IMR-90 (cell line): ENCODE data around the gene IARS2. TPM values are rescaled to one million over a fixed set of nuclear protein-coding genes. Genes with fewer than 3 reads are reported as not detected.
"Not testable (repeated sequence)": the region's sequence is repeated elsewhere in the genome, so short reads cannot be mapped to it uniquely, and the experiment has no call there.

Source experiments
- ATAC-seq: fragments of 200-7000 bp; cut with Tn5 transposase; 2 replicates; pipeline ENCODE4 v1.9.1; 2020; ENCODE audit warnings: low read depth, mild to moderate bottlenecking, moderate library complexity
- BruUV-seq: library from RNA; stranded (reverse); fragments of 400-500 nt; replicated peaks from 2 replicates; lab custom pipeline; 2021; lab: Mats Ljungman, UMichigan
- CTCF ChIA-PET: fragments of 300-600 bp; formaldehyde crosslinking; extraction: SDS; loops from one replicate; lab custom pipeline; 2021; ENCODE audit warnings: antibody characterized with exemption; lab: Yijun Ruan, JAX
- POLR2A ChIA-PET: fragments of 300-600 bp; sonication (Branson Sonifier 250); formaldehyde crosslinking; loops from one replicate; lab custom pipeline; 2022; ENCODE audit warnings: antibody characterized with exemption; ENCODE audit not compliant: unreplicated experiment; lab: Charles Lee
- DNase-seq: peaks from one replicate; pipeline ENCODE4 v3.0.0; 2013
- H2AFZ ChIP-seq: replicated peaks from 2 replicates; pipeline ENCODE3; 2013; ENCODE audit warnings: low read length, mild to moderate bottlenecking; ENCODE audit not compliant: poor library complexity
- H2AK5ac ChIP-seq: 2 replicates; pipeline ENCODE4 v1.6.1; 2013; ENCODE audit warnings: low read depth, low read length, inconsistent platforms
- H2AK9ac ChIP-seq: replicated peaks from 2 replicates; pipeline ENCODE3; 2013; ENCODE audit warnings: mild to moderate bottlenecking, low read depth, low read length, moderate library complexity; ENCODE audit not compliant: poor library complexity
- H2BK120ac ChIP-seq: 2 replicates; pipeline ENCODE4 v1.6.1; 2013; ENCODE audit warnings: low read depth, low read length, inconsistent platforms
- H2BK15ac ChIP-seq: 3 replicates; pipeline ENCODE4 v1.6.1; 2013; ENCODE audit warnings: low read depth, low read length, inconsistent platforms
- H2BK20ac ChIP-seq: 2 replicates; pipeline ENCODE4 v1.6.1; 2013; ENCODE audit warnings: low read depth, mild to moderate bottlenecking, inconsistent platforms, low read length, moderate library complexity
- H2BK5ac ChIP-seq: 2 replicates; pipeline ENCODE4 v1.6.1; 2013; ENCODE audit warnings: mild to moderate bottlenecking, low read depth, low read length, inconsistent platforms; ENCODE audit not compliant: poor library complexity, severe bottlenecking
- H3K14ac ChIP-seq: replicated peaks from 2 replicates; pipeline ENCODE4 v1.6.1; 2013; ENCODE audit warnings: low read depth, low read length, inconsistent platforms
- H3K18ac ChIP-seq: 2 replicates; pipeline ENCODE4 v1.6.1; 2013; ENCODE audit warnings: low read depth, low read length, control low read depth
- H3K23ac ChIP-seq: 2 replicates; pipeline ENCODE4 v1.6.1; 2013; ENCODE audit warnings: low read depth, low read length, inconsistent platforms
- H3K27ac ChIP-seq: 2 replicates; pipeline ENCODE4 v1.5.1; 2013; ENCODE audit warnings: mild to moderate bottlenecking, control low read depth, low read length; ENCODE audit not compliant: insufficient read depth
- H3K27me3 ChIP-seq: 2 replicates; pipeline ENCODE4 v1.6.1; 2013; ENCODE audit warnings: low read length; ENCODE audit not compliant: control insufficient read depth, insufficient read depth
- H3K36me3 ChIP-seq: 2 replicates; pipeline ENCODE4 v1.6.1; 2013; ENCODE audit warnings: low read length, mixed read lengths; ENCODE audit not compliant: control insufficient read depth, insufficient read depth
- H3K4ac ChIP-seq: 2 replicates; pipeline ENCODE4 v1.6.1; 2013; ENCODE audit warnings: low read depth, low read length, inconsistent platforms
- H3K4me1 ChIP-seq: 2 replicates; pipeline ENCODE4 v1.6.1; 2013; ENCODE audit warnings: low read length, mixed read lengths; ENCODE audit not compliant: control insufficient read depth, insufficient read depth
- H3K4me2 ChIP-seq: 2 replicates; pipeline ENCODE4 v1.6.1; 2013; ENCODE audit warnings: low read depth, mild to moderate bottlenecking, control low read depth, low read length, moderate library complexity
- H3K4me3 ChIP-seq: 2 replicates; pipeline ENCODE4 v1.5.1; 2013; ENCODE audit warnings: low read depth, mild to moderate bottlenecking, control low read depth, low read length, moderate library complexity; ENCODE audit not compliant: insufficient read depth
- H3K56ac ChIP-seq: 2 replicates; pipeline ENCODE4 v1.6.1; 2013; ENCODE audit warnings: low read length, inconsistent platforms; ENCODE audit not compliant: insufficient read depth; ENCODE audit errors: extremely low read depth
- H3K79me1 ChIP-seq, 2 experiments: 2 replicates each; pipeline ENCODE4 v1.6.1; 2013; ENCODE audit warnings: low read length in 2 of 2, inconsistent platforms in 1 of 2, low read depth in 1 of 2
- H3K9ac ChIP-seq: 2 replicates; pipeline ENCODE4 v1.6.1; 2013; ENCODE audit warnings: low read depth, low read length, control low read depth
- H3K9me1 ChIP-seq: 2 replicates; pipeline ENCODE4 v1.6.1; 2013; ENCODE audit warnings: low read length, inconsistent platforms; ENCODE audit not compliant: insufficient read depth
- H3K9me3 ChIP-seq: 2 replicates; pipeline ENCODE4 v1.6.1; 2013; ENCODE audit warnings: low read length; ENCODE audit not compliant: control insufficient read depth, insufficient read depth
- H4K20me1 ChIP-seq: 2 replicates; pipeline ENCODE4 v1.6.1; 2013; ENCODE audit warnings: low read length, inconsistent platforms; ENCODE audit not compliant: insufficient read depth
- H4K5ac ChIP-seq: 2 replicates; pipeline ENCODE4 v1.6.1; 2013; ENCODE audit warnings: mild to moderate bottlenecking, low read depth, low read length, control low read depth
- H4K8ac ChIP-seq, 2 experiments: 2 replicates each; pipeline ENCODE4 v1.6.1; 2013; ENCODE audit warnings: low read depth in 2 of 2, low read length in 2 of 2, control low read depth in 1 of 2, inconsistent platforms in 1 of 2
- H4K91ac ChIP-seq: 2 replicates; pipeline ENCODE4 v1.6.1; 2013; ENCODE audit warnings: low read depth, low read length, inconsistent platforms; ENCODE audit not compliant: insufficient read depth
- CEBPB ChIP-seq: IDR thresholded peaks from 2 replicates; pipeline ENCODE4 v1.6.1; 2012; ENCODE audit warnings: low read depth, low read length, improper control_type of control experiment
- MAZ ChIP-seq: IDR thresholded peaks from 2 replicates; pipeline ENCODE4 v1.6.1; 2012; ENCODE audit warnings: low read depth, mild to moderate bottlenecking, low read length, improper control_type of control experiment, moderate library complexity, borderline replicate concordance
- MXI1 ChIP-seq: IDR thresholded peaks from 2 replicates; pipeline ENCODE4 v1.6.1; 2012; ENCODE audit warnings: low read depth, mild to moderate bottlenecking, low read length, moderate library complexity, borderline replicate concordance
- RFX5 ChIP-seq: IDR thresholded peaks from 2 replicates; pipeline ENCODE4 v1.8.0; 2012; ENCODE audit warnings: low read depth, mild to moderate bottlenecking, low read length, moderate library complexity
- WGBS, 2 experiments: methylation state at CpG; one replicate each; pipeline versions ENCODE4 v1.1.5 to v1.1.7; 2013; ENCODE audit warnings: missing lambda C conversion rate in 2 of 2; ENCODE audit not compliant: insufficient read length in 1 of 2; ENCODE audit errors: extremely low coverage in 2 of 2; 5-methylcytosine and 5-hydroxymethylcytosine counted together
- dilution Hi-C: fragments of 300-500 bp; cut with HindIII; formaldehyde crosslinking; loops from one replicate; pipeline ENCODE4 v1.14.3; 2018; ENCODE audit warnings: low sequenced_read_pairs; ENCODE audit not compliant: unreplicated experiment
- in situ Hi-C: fragments of 300-500 bp; cut with MboI; formaldehyde crosslinking; loops from 3 replicates; pipeline ENCODE4 v1.14.3; 2019; ENCODE audit warnings: low sequenced_read_pairs, inconsistent platforms, mixed read lengths
- intact Hi-C: fragments of 100-400 bp; cut with micrococcal nuclease; formaldehyde crosslinking; loops from 2 replicates; pipeline ENCODE4 v1.10.0; 2022
- polyA plus RNA-seq, 3 experiments: library from polyadenylated mRNA; depleted of rRNA; stranded (reverse); fragments of >200 nt; gene quantifications; 2 replicates each; pipeline ENCODE4 v1.2.3, GENCODE V29; 2012; ENCODE audit warnings: low replicate concordance in 1 of 3
- total RNA-seq: library from RNA; depleted of rRNA; stranded (reverse); fragments of >200 nt; gene quantifications from 2 replicates; pipeline ENCODE4 v1.2.3, GENCODE V29; 2012
- TF ChIP-seq, protein P1 (sequence below): fragments of 150-350 bp; IDR thresholded peaks from 2 replicates; pipeline ENCODE4 v1.6.1; 2016; ENCODE audit warnings: low read depth, mild to moderate bottlenecking, low read length, moderate library complexity, borderline replicate concordance
- TF ChIP-seq, protein P2 (sequence below): conservative IDR thresholded peaks from 2 replicates; pipeline ENCODE4 v1.5.1; 2012; ENCODE audit warnings: mild to moderate bottlenecking, low read depth, low read length, improper control_type of control experiment

The IARS2 gene
- total and polyA plus RNA-seq, 2 of the 4 experiments (the other 2 are of a cell fraction) = 34.8 to 77.4 TPM

DNA sequence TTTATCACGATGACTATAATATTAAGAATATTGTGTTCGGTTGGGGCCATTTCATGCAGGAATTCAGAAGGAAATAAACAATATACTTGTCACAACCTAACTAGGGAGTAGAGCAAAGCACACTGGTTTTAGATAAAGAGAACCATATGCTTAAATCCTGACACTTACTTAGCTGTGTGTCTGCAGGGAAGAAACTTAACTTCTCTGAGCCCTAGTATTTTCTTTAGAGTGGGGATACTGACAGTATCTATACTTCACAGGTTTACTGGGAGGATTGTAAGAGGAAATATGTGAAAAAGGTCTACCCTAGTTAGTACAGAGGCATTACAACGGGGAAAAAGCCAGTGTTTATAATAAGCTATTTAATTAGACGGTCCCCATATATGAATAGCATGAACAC is 72.9 kb downstream of the IARS2 start:
- Histone ChIP-seq H2BK15ac (no peak overlapping the region), H3K56ac (no peak overlapping the region), H3K79me1 (peaks cover 0 to 3% of the 10 kb centered on the region in 2 experiments; a peak in 1 of 4 replicates), H3K23ac (no peak overlapping the region), H4K5ac (no peak overlapping the region), H3K9me1 (no peaks in the 10 kb centered on the region), H3K4me2 (no peak overlapping the region), H3K27ac (no peak overlapping the region), H3K14ac (no peak overlapping the region), H2BK5ac (no peak overlapping the region), H3K4ac (no peak overlapping the region), H4K91ac (no peak overlapping the region), H2BK120ac (no peak overlapping the region), H3K36me3 (peaks cover 28% of the 10 kb centered on the region), H3K27me3 (no peaks in the 10 kb centered on the region), H4K8ac (no peak overlapping the region), H3K4me1 (no peaks in the 10 kb centered on the region), H4K20me1 (no peaks in the 10 kb centered on the region), H3K18ac (no peak overlapping the region), H2AK5ac (no peak overlapping the region), H2AK9ac (no peak overlapping the region), H3K9ac (no peak overlapping the region), H3K4me3 (no peak overlapping the region), H3K9me3 (no peaks in the 10 kb centered on the region), H2BK20ac (no peak overlapping the region), H2AFZ (no peak overlapping the region)
- no CpG with 5 or more reads among the region's 4 CpGs for WGBS, 2 experiments
- ATAC-seq (no peak), DNase-seq (no peak)
- ChIA-PET CTCF (no interaction called here), POLR2A (no interaction called here)
- intact Hi-C loops = no loop called here
- BruUV-seq = no TSS peak
- in situ Hi-C loops = no loop called here
- dilution Hi-C loops = no loop called here
- TF ChIP-seq MAZ (no peak), CEBPB (no peak), MXI1 (no peak), RFX5 (no peak)
- TF ChIP-seq, protein P1, sequence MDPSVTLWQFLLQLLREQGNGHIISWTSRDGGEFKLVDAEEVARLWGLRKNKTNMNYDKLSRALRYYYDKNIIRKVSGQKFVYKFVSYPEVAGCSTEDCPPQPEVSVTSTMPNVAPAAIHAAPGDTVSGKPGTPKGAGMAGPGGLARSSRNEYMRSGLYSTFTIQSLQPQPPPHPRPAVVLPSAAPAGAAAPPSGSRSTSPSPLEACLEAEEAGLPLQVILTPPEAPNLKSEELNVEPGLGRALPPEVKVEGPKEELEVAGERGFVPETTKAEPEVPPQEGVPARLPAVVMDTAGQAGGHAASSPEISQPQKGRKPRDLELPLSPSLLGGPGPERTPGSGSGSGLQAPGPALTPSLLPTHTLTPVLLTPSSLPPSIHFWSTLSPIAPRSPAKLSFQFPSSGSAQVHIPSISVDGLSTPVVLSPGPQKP = no peak
- TF ChIP-seq, protein P2, sequence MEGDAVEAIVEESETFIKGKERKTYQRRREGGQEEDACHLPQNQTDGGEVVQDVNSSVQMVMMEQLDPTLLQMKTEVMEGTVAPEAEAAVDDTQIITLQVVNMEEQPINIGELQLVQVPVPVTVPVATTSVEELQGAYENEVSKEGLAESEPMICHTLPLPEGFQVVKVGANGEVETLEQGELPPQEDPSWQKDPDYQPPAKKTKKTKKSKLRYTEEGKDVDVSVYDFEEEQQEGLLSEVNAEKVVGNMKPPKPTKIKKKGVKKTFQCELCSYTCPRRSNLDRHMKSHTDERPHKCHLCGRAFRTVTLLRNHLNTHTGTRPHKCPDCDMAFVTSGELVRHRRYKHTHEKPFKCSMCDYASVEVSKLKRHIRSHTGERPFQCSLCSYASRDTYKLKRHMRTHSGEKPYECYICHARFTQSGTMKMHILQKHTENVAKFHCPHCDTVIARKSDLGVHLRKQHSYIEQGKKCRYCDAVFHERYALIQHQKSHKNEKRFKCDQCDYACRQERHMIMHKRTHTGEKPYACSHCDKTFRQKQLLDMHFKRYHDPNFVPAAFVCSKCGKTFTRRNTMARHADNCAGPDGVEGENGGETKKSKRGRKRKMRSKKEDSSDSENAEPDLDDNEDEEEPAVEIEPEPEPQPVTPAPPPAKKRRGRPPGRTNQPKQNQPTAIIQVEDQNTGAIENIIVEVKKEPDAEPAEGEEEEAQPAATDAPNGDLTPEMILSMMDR = no peak

GRCh38 chr1:220169887-220170286 is 76.0 kb downstream of the IARS2 start:
- H4K5ac ChIP-seq, intact Hi-C loops, ATAC-seq, H3K4me3 ChIP-seq, DNase-seq, dilution Hi-C loops, H3K79me1 ChIP-seq, CTCF ChIA-PET, H2AK9ac ChIP-seq, H3K9me1 ChIP-seq, H3K9ac ChIP-seq, H3K4me2 ChIP-seq, H2AK5ac ChIP-seq, H4K20me1 ChIP-seq, H3K14ac ChIP-seq, POLR2A ChIA-PET, H2BK5ac ChIP-seq, H3K18ac ChIP-seq, H3K23ac ChIP-seq, H2BK20ac ChIP-seq, H2BK120ac ChIP-seq, H3K56ac ChIP-seq, H3K4ac ChIP-seq, H3K4me1 ChIP-seq, H4K91ac ChIP-seq, H3K27me3 ChIP-seq, in situ Hi-C loops, BruUV-seq, H3K9me3 ChIP-seq, H2AFZ ChIP-seq, H2BK15ac ChIP-seq, H3K27ac ChIP-seq, H4K8ac ChIP-seq: not testable (repeated sequence)
- peaks cover 32% of the 10 kb centered on the region for H3K36me3 ChIP-seq
- WGBS, 2 experiments = no CpG with 5 or more reads among the region's 4 CpGs
